NAMALWA (cell line): ENCODE data around the gene EBLN2.

Experiments used
- DNase-seq: peaks from one replicate; pipeline ENCODE4 v3.0.0-alpha.2; 2015; ENCODE audit warnings: low spot score

EBLN2 gene

DNA sequence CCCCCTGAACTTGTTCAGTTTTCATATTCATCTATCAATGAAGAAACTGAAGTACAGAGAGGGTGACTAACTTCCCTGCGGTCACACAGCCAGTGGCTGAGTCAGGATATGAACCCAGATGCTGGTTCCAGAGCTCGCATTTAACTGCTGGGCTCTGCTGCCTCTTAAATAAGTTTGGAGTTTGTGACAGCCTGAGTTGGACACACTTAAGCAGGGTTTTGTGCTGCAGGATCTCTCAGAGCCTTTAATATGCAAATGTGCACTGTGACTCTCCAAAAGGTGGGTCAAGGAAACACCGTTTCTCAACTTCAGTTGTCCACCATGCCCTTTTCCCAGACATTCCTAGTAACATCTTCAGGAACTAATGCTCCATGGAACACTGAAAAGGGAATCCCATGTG, 45.8 kb downstream of the EBLN2 start:
- DNase-seq, result no peak

DNA sequence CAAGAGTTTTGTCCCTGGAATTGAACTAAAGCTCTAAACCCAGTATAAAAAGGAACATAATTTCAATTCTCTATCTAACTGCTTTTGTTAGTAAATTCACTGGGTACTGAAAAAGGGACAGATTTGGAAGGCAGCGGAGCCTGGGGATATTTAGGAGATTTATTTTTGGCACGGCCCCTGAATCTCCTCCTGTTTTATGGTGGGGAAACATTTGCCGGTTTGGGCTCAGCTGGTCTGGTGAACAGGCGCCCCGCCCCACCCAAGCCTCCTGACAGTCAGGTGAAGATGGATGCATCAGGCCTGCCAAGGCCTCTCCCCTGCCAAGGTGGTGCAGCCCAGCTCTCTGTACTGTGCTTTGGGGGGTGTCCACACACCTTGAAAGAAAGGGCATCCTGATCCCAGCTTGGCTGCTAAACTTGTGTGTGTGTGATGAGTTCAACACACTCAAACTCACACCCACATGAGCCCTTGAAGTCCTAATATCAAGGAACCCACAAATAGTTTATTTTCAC, 46.3 kb downstream of the EBLN2 start:
- no peak for DNase-seq

DNA sequence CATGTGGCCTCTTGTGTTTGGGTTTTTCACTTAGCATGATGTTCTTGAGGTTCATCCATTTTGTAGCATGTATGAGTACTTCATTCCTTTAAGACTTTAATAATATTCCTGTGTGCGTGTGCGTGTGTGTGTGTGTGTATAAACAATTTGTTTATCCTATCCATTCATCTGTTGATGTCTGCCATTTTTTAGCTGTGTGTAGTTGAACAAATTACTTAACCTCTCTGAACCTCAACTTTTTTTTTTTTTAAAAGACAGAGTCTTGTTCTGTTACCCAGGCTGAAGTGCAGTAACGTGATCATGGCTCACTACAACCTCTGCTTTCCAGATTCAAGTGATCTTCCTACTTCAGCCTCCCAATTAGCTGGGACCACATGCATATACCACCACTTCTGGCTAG, 47.3 kb downstream of the EBLN2 start:
- no peak for DNase-seq

DNA sequence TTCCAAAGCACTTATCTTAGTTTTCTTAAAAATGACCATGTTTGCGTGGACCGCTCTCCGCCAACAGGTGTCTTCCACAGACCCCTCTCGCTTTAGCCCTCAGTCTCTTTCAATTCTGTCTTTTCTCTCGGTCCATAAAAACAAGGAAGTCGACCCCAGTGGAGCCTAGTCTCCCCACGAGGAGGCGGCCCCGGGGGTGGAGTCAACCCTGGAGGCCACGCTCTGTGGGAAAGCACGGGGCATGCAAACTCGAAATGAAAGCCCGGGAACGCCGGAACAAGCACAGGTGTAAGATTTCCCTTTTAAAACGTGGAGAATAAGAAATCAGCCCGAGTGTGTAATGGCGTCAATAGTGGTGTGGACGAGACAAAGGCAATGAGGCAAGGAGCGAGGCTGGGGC, 49.1 kb downstream of the EBLN2 start:
- DNase-seq, result no peak
